ENCODE measurements around the gene STRIP1. TPM values are rescaled to one million over a fixed set of nuclear protein-coding genes. Genes with fewer than 3 reads are reported as not detected.

The STRIP1 gene
- total RNA-seq, 1 experiment from 2014 or later: 36.5 TPM

DNA sequence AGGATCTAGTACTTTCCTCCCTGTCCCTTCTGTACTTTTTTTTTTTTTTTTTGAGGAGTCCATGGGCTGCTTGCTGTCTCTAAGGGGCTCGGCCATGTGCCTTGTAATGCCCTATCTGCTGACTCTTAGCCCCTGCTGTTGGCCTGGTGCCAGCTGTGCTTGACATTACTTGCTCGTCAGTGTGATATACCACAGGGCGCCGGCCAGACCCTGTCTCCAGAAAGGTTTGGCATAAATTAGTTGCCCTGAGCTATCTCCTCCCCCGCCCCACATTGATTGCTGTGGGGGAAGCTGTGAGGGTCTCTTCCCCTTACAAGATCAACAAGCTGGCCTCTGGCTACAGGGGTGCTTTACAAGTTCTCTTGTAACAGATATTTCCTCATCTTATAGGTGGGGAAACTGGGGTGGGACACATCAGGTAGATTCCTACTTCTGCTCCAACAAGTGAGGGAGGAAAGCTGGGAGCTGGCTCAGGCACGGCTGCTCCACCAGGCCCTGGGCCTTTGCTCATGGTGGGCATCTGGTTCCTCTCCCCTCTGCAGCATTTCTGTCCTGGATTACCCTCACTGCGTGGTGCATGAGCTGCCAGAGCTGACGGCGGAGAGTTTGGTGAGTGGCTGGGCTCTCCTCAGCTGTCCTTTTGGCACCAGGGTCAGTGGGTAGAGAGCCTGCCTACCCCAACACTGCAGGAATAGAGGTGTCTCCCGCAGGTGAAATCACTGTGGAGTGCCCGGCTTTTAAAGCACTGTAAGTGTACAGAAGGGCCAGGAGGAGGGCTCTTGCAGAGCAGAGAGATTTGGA lies 15.6 kb downstream of the STRIP1 start:
- no peak overlapping the region for H3K4me3 ChIP-seq
- H4K20me1 ChIP-seq (ENCODE audit: insufficient read depth): no peaks in the 10 kb centered on the region
- H3K4me1 ChIP-seq (replicated peaks; ENCODE audit: insufficient read depth): no peaks in the 10 kb centered on the region
- BruUV-seq (replicated peaks): no TSS peak
- ChIA-PET POLR2A (ENCODE audit: unreplicated experiment) (no interaction called here), CTCF (interaction anchor here (0.6 to 0.8 kb wide), 2 partner anchors 20 to 31 kb away, joined by 3 to 5 read pairs; no protein-coding TSS in a partner anchor)
- no peaks in the 10 kb centered on the region for H3K27me3 ChIP-seq (ENCODE audit: insufficient read depth, low read depth)
- no peak for DNase-seq
- no peaks in the 10 kb centered on the region for H3K9me2 ChIP-seq (ENCODE audit: insufficient read depth)
- peaks cover 26% of the 10 kb centered on the region for H3F3A ChIP-seq (ENCODE audit: insufficient read depth, low read depth)
- no peak overlapping the region for H3K4me2 ChIP-seq
- no peaks in the 10 kb centered on the region for H3K79me2 ChIP-seq (ENCODE audit: low read depth)
- intact Hi-C loops (cut with micrococcal nuclease; ENCODE audit: unreplicated experiment): loop anchor here (5.0 kb wide), 3 partner anchors 152 to 732 kb away; no protein-coding TSS in a partner anchor
- TF ChIP-seq CTCF (conservative IDR thresholded peaks at IDR 0.05): no peak
- TF ChIP-seq EZH2 (IDR thresholded peaks at IDR 0.05; ENCODE audit: low read depth): no peak
- H2AFZ ChIP-seq: no peak overlapping the region
- no peaks in the 10 kb centered on the region for H3K9me3 ChIP-seq (ENCODE audit: insufficient read depth, low read depth)
- H3K36me3 ChIP-seq (ENCODE audit: low read depth): peaks cover 63% of the 10 kb centered on the region
- no peak overlapping the region for H3K27ac ChIP-seq

GRCh38 chr1:110050602-110051261 lies 16.3 kb downstream of the STRIP1 start:
- DNase-seq: no peak
- Histone ChIP-seq H3K4me1 (replicated peaks; ENCODE audit: insufficient read depth) (no peaks in the 10 kb centered on the region), H3K4me3 (no peak overlapping the region), H3K36me3 (ENCODE audit: low read depth) (peaks cover 64% of the 10 kb centered on the region), H2AFZ (no peak overlapping the region), H3K27ac (no peak overlapping the region), H3K9me3 (ENCODE audit: insufficient read depth, low read depth) (no peaks in the 10 kb centered on the region), H4K20me1 (ENCODE audit: insufficient read depth) (no peaks in the 10 kb centered on the region), H3K27me3 (ENCODE audit: insufficient read depth, low read depth) (no peaks in the 10 kb centered on the region), H3K79me2 (ENCODE audit: low read depth) (no peaks in the 10 kb centered on the region), H3F3A (ENCODE audit: insufficient read depth, low read depth) (peaks cover 29% of the 10 kb centered on the region), H3K9me2 (ENCODE audit: insufficient read depth) (no peaks in the 10 kb centered on the region), H3K4me2 (no peak overlapping the region)
- ChIA-PET CTCF (no interaction called here), POLR2A (ENCODE audit: unreplicated experiment) (no interaction called here)
- intact Hi-C loops (cut with micrococcal nuclease; ENCODE audit: unreplicated experiment): loop anchor here (5.0 kb wide), 3 partner anchors 152 to 732 kb away; no protein-coding TSS in a partner anchor
- no TSS peak for BruUV-seq (replicated peaks)
- no peak for TF ChIP-seq EZH2 (IDR thresholded peaks at IDR 0.05; ENCODE audit: low read depth)
- no peak for TF ChIP-seq CTCF (conservative IDR thresholded peaks at IDR 0.05)

DNA sequence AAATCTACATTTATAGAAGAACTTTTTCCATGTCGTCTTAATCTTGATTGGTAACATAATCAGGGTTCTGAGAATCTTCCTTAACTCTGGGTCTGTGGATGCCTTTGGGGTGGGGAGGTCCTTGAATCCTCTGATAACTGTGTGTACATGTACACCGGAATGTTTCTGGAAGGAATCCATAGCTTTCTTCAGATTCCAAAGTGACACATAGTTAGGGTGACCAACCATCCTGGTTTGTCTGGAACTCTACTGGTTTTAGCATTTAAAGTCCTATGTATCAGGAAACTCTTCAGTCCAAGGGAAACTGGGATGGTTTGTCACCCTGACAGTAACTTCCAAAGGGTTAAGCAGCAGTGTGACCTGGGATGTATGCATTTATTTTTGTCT lies 16.8 kb downstream of the STRIP1 start:
- intact Hi-C loops (cut with micrococcal nuclease; ENCODE audit: unreplicated experiment): loop anchor here (5.0 kb wide), 3 partner anchors 151 to 731 kb away; no protein-coding TSS in a partner anchor
- Histone ChIP-seq H3K4me3 (no peak overlapping the region), H2AFZ (no peak overlapping the region), H3K79me2 (ENCODE audit: low read depth) (no peaks in the 10 kb centered on the region), H3K4me1 (replicated peaks; ENCODE audit: insufficient read depth) (no peaks in the 10 kb centered on the region), H4K20me1 (ENCODE audit: insufficient read depth) (no peaks in the 10 kb centered on the region), H3K9me3 (ENCODE audit: insufficient read depth, low read depth) (no peaks in the 10 kb centered on the region), H3K27ac (no peak overlapping the region), H3K4me2 (no peak overlapping the region), H3K36me3 (ENCODE audit: low read depth) (peaks cover 64% of the 10 kb centered on the region), H3K27me3 (ENCODE audit: insufficient read depth, low read depth) (no peaks in the 10 kb centered on the region), H3F3A (ENCODE audit: insufficient read depth, low read depth) (peaks cover 29% of the 10 kb centered on the region), H3K9me2 (ENCODE audit: insufficient read depth) (no peaks in the 10 kb centered on the region)
- no TSS peak for BruUV-seq (replicated peaks)
- CTCF ChIA-PET: no interaction called here
- POLR2A ChIA-PET (ENCODE audit: unreplicated experiment): no interaction called here
- no peak for DNase-seq
- TF ChIP-seq EZH2 (IDR thresholded peaks at IDR 0.05; ENCODE audit: low read depth) (no peak), CTCF (conservative IDR thresholded peaks at IDR 0.05) (no peak)

Measured in PC-9 (cell line).